Liver (tissue), 9 donors: ENCODE results near the gene CSF2. TPM values are rescaled to one million over a fixed set of nuclear protein-coding genes. Genes with fewer than 3 reads are reported as not detected.

ENCODE experiments used
- DNase-seq: peaks from one replicate; pipeline ENCODE4 v3.0.0-alpha.2; 2017; ENCODE audit warnings: low spot score
- H3K27ac ChIP-seq, 2 donors: one replicate each; pipeline ENCODE4 v1.7.0; 2013; ENCODE audit warnings: inconsistent platforms in 2 of 2, low read length in 2 of 2, control low read depth in 1 of 2, low read depth in 1 of 2, mild to moderate bottlenecking in 1 of 2
- H3K27me3 ChIP-seq, 4 donors: one replicate each; pipeline versions ENCODE4 v1.6.1 to v1.7.0; 2013; ENCODE audit warnings: low read length in 3 of 4, inconsistent platforms in 1 of 4, mild to moderate bottlenecking in 1 of 4, moderate library complexity in 1 of 4; ENCODE audit not compliant: control insufficient read depth in 4 of 4, insufficient read depth in 4 of 4
- H3K36me3 ChIP-seq, 4 donors: one replicate each; pipeline versions ENCODE4 v1.6.1 to v1.7.0; 2013; ENCODE audit warnings: low read length in 3 of 4, mild to moderate bottlenecking in 3 of 4, low read depth in 1 of 4, moderate library complexity in 1 of 4; ENCODE audit not compliant: control insufficient read depth in 4 of 4, insufficient read depth in 3 of 4
- H3K4me1 ChIP-seq, 4 donors: one replicate each; pipeline versions ENCODE4 v1.6.1 to v1.7.0; 2013; ENCODE audit warnings: low read length in 3 of 4, mild to moderate bottlenecking in 3 of 4, moderate library complexity in 1 of 4; ENCODE audit not compliant: control insufficient read depth in 4 of 4, insufficient read depth in 4 of 4
- H3K4me3 ChIP-seq, 3 donors: one replicate each; pipeline versions ENCODE4 v1.6.1 to v1.7.0; 2013; ENCODE audit warnings: low read length in 3 of 3, control low read depth in 1 of 3, low read depth in 1 of 3, mild to moderate bottlenecking in 1 of 3
- H3K9ac ChIP-seq, 2 donors: one replicate each; pipeline ENCODE4 v1.7.0; 2013; ENCODE audit warnings: low read length in 2 of 2, mild to moderate bottlenecking in 2 of 2, moderate library complexity in 2 of 2, control low read depth in 1 of 2, low read depth in 1 of 2
- H3K9me3 ChIP-seq, 4 donors: one replicate each; pipeline versions ENCODE4 v1.6.1 to v1.7.0; 2013; ENCODE audit warnings: low read length in 3 of 4; ENCODE audit not compliant: control insufficient read depth in 4 of 4
- ATF3 ChIP-seq: IDR thresholded peaks from 2 replicates; pipeline ENCODE4 v1.6.1; 2016; ENCODE audit warnings: antibody characterized with exemption
- CTCF ChIP-seq: fragments of 150-350 bp; IDR thresholded peaks from 2 replicates; pipeline ENCODE4 v1.5.1; 2017; ENCODE audit warnings: improper control_type of control experiment, low read depth, low read length; ENCODE audit not compliant: missing input control
- EGR1 ChIP-seq, 2 donors: IDR thresholded peaks; 2 replicates each; pipeline ENCODE4 v1.6.1; 2016 to 2018; ENCODE audit warnings: antibody characterized with exemption in 2 of 2, low read depth in 2 of 2
- FOXA1 ChIP-seq: IDR thresholded peaks from 2 replicates; pipeline ENCODE4 v1.6.1; 2016; ENCODE audit warnings: antibody characterized with exemption
- FOXA2 ChIP-seq: IDR thresholded peaks from 2 replicates; pipeline ENCODE4 v1.6.1; 2016; ENCODE audit warnings: antibody characterized with exemption
- GABPA ChIP-seq, 2 donors: IDR thresholded peaks in 1 of 2; conservative IDR thresholded peaks in 1 of 2; 2 replicates each; pipeline ENCODE4 v1.6.1; 2016; ENCODE audit warnings: antibody characterized with exemption in 2 of 2, mild to moderate bottlenecking in 1 of 2, moderate library complexity in 1 of 2
- HNF4A ChIP-seq, 2 donors: conservative IDR thresholded peaks; 2 replicates each; pipeline ENCODE4 v1.6.1; 2016; ENCODE audit warnings: antibody characterized with exemption in 2 of 2, mild to moderate bottlenecking in 2 of 2
- HNF4G ChIP-seq: IDR thresholded peaks from 2 replicates; pipeline ENCODE4 v1.6.1; 2016; ENCODE audit warnings: antibody characterized with exemption
- JUND ChIP-seq, 2 donors: IDR thresholded peaks; 2 replicates each; pipeline ENCODE4 v1.6.1; 2016; ENCODE audit warnings: antibody characterized with exemption in 2 of 2
- MAX ChIP-seq: IDR thresholded peaks from 2 replicates; pipeline ENCODE4 v1.6.1; 2016; ENCODE audit warnings: antibody characterized with exemption
- NR2F2 ChIP-seq: IDR thresholded peaks from 2 replicates; pipeline ENCODE4 v1.6.1; 2016; ENCODE audit warnings: antibody characterized with exemption
- RAD21 ChIP-seq, 2 donors: IDR thresholded peaks; 2 replicates each; pipeline ENCODE4 v1.6.1; 2016; ENCODE audit warnings: antibody characterized with exemption in 2 of 2, mild to moderate bottlenecking in 2 of 2
- REST ChIP-seq: IDR thresholded peaks from 2 replicates; pipeline ENCODE4 v1.6.1; 2016; ENCODE audit warnings: antibody characterized with exemption, mild to moderate bottlenecking
- RXRA ChIP-seq, 2 donors: IDR thresholded peaks; 2 replicates each; pipeline ENCODE4 v1.6.1; 2017 to 2018; ENCODE audit warnings: antibody characterized with exemption in 2 of 2, mild to moderate bottlenecking in 1 of 2
- SP1 ChIP-seq: IDR thresholded peaks from 2 replicates; pipeline ENCODE4 v1.6.1; 2018; ENCODE audit warnings: antibody characterized with exemption, mild to moderate bottlenecking
- TAF1 ChIP-seq: conservative IDR thresholded peaks from 2 replicates; pipeline ENCODE4 v1.6.1; 2016; ENCODE audit warnings: antibody characterized with exemption, mild to moderate bottlenecking
- YY1 ChIP-seq: IDR thresholded peaks from 2 replicates; pipeline ENCODE4 v1.6.1; 2016; ENCODE audit warnings: antibody characterized with exemption, mild to moderate bottlenecking
- ZBTB33 ChIP-seq: IDR thresholded peaks from 2 replicates; pipeline ENCODE4 v1.6.1; 2016; ENCODE audit warnings: antibody characterized with exemption
- WGBS: extraction: QIAGEN DNeasy Blood & Tissue Kit; methylation state at CpG from one replicate; pipeline ENCODE4 v1.1.7; 2013; 5-methylcytosine and 5-hydroxymethylcytosine counted together
- polyA plus RNA-seq, 2 donors: library from polyadenylated mRNA; stranded (reverse) in 1 of 2; unstranded in 1 of 2; fragments of 200-250 nt in 1 of 2; fragments of >200 nt in 1 of 2; fragmentation: Nextera tagmentation in 1 of 2; extraction: Ambion mirVana in 1 of 2; gene quantifications; one replicate each; pipeline versions ENCODE4 v1.2.1 to v1.2.3, GENCODE V29; 2013 to 2015
- total RNA-seq, 2 donors: library from RNA; depleted of rRNA; stranded (reverse); fragments of >200 nt; gene quantifications; one replicate each; pipeline ENCODE4 v1.2.3, GENCODE V29; 2014
- donor health status: healthy.
- donor health status: healthy.
- donor health status: healthy.
- donor health status: healthy.
- donor health status: healthy.

CSF2 gene
- total and polyA plus RNA-seq, 4 donors, result not detected

- no peaks in the 10 kb centered on the region for H3K4me1 ChIP-seq
- TF ChIP-seq RAD21 (IDR thresholded peaks at IDR 0.05) (no peak), CTCF (no peak), RXRA (IDR thresholded peaks at IDR 0.05) (no peak), HNF4A (conservative IDR thresholded peaks at IDR 0.05) (no peak), ATF3 (no peak), ZBTB33 (no peak), TAF1 (no peak), NR2F2 (no peak), MAX (no peak), YY1 (no peak)
- no peaks in the 10 kb centered on the region for H3K9me3 ChIP-seq
- H3K36me3 ChIP-seq, result no peaks in the 10 kb centered on the region
- H3K27me3 ChIP-seq, result no peaks in the 10 kb centered on the region
- 95% methylated on average over 8 of the region's 8 CpGs for WGBS
- H3K9ac ChIP-seq, result no peak overlapping the region
- H3K27ac ChIP-seq, result no peak overlapping the region
- DNase-seq, result no peak
- no peak overlapping the region for H3K4me3 ChIP-seq
Measured at GRCh38 chr5:132076983-132077382, 3.4 kb downstream of the CSF2 start.

- 78% methylated on average over 4 of the region's 4 CpGs for WGBS
- Histone ChIP-seq H3K9me3 (no peaks in the 10 kb centered on the region), H3K36me3 (no peaks in the 10 kb centered on the region), H3K27me3 (no peaks in the 10 kb centered on the region), H3K4me1 (no peaks in the 10 kb centered on the region), H3K4me3 (no peak overlapping the region), H3K9ac (no peak overlapping the region), H3K27ac (no peak overlapping the region)
- no peak for DNase-seq
- TF ChIP-seq EGR1 (IDR thresholded peaks at IDR 0.05; ENCODE audit: low read depth in 2 of 2) (no peak), FOXA1 (no peak), CTCF (no peak), REST (no peak), GABPA (IDR thresholded peaks at IDR 0.05 in 1 of 2, conservative IDR thresholded peaks at IDR 0.05 in 1 of 2) (no peak), SP1 (no peak), NR2F2 (no peak), HNF4A (conservative IDR thresholded peaks at IDR 0.05) (no peak), YY1 (no peak), ATF3 (no peak), RXRA (IDR thresholded peaks at IDR 0.05) (no peak), HNF4G (no peak), JUND (IDR thresholded peaks at IDR 0.05) (no peak), FOXA2 (no peak), RAD21 (IDR thresholded peaks at IDR 0.05) (no peak)
Measured at GRCh38 chr5:132079081-132079480, 5.5 kb downstream of the CSF2 start.
